Glutamatergic neuron (in vitro differentiated cells): Measurements from ENCODE around the gene CRACR2A. TPM values are rescaled to one million over a fixed set of nuclear protein-coding genes. Genes with fewer than 3 reads are reported as not detected.

Experiments
- DNase-seq: peaks from one replicate; pipeline ENCODE4 v3.0.0; 2022
- H3K27ac Mint-ChIP-seq: one replicate; pipeline ENCODE4 v1.8.0; 2020; ENCODE audit warnings: mild to moderate bottlenecking, mixed read lengths, inconsistent platforms; ENCODE audit not compliant: unreplicated experiment
- H3K27me3 Mint-ChIP-seq: one replicate; pipeline ENCODE4 v1.8.0; 2020; ENCODE audit warnings: mild to moderate bottlenecking, moderate library complexity, mixed read lengths, inconsistent platforms; ENCODE audit not compliant: unreplicated experiment
- H3K36me3 Mint-ChIP-seq: one replicate; pipeline ENCODE4 v1.8.0; 2020; ENCODE audit warnings: mild to moderate bottlenecking, mixed read lengths, inconsistent platforms; ENCODE audit not compliant: unreplicated experiment
- H3K4me1 Mint-ChIP-seq: one replicate; pipeline ENCODE4 v1.8.0; 2020; ENCODE audit warnings: mild to moderate bottlenecking, low read depth, mixed read lengths, inconsistent platforms; ENCODE audit not compliant: unreplicated experiment
- H3K4me3 Mint-ChIP-seq: one replicate; pipeline ENCODE4 v1.8.0; 2020; ENCODE audit warnings: mild to moderate bottlenecking, mixed read lengths, inconsistent platforms; ENCODE audit not compliant: unreplicated experiment
- H3K9me3 Mint-ChIP-seq: one replicate; pipeline ENCODE4 v1.8.0; 2020; ENCODE audit warnings: mild to moderate bottlenecking, moderate library complexity, mixed read lengths, inconsistent platforms; ENCODE audit not compliant: unreplicated experiment
- total RNA-seq: library from RNA; stranded (reverse); fragmentation: NEBNext Ultra II Directional; extraction: Animal tissue kit (Norgen Biotek cat#: 25700); gene quantifications from one replicate; pipeline ENCODE4 v1.2.1, GENCODE V29; 2021; ENCODE audit not compliant: unreplicated experiment
- TF ChIP-seq, protein P1 (sequence below): fragments of 200-600 bp; sonication (generic); IDR thresholded peaks from one replicate; pipeline ENCODE4 v1.5.0; 2021; ENCODE audit not compliant: partially characterized antibody, unreplicated experiment

The CRACR2A gene
- total RNA-seq, 1 donor from 2014 or later: 4.5 TPM

DNA sequence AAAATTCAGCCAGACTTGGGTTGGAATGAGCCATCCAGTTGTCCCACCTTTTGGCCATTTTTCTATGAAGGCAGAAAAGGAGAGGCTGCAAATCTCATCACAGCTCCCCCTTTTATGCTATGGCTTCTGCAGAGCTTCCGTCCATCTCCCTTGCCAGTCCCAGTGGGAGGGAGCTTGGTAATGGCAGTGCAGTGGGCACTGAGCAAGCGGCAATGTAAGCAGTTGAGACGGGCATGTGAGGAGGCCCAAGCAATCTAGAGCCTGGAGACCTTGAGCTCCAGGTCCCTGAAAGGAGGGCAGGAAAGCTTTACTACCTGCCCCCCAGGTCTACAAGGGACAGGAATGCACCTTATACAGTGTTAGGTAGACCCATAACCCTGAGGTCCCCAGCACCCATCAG, 73.1 kb downstream of the CRACR2A start:
- no peak overlapping the region for H3K4me3 Mint-ChIP-seq
- TF ChIP-seq, protein P1, sequence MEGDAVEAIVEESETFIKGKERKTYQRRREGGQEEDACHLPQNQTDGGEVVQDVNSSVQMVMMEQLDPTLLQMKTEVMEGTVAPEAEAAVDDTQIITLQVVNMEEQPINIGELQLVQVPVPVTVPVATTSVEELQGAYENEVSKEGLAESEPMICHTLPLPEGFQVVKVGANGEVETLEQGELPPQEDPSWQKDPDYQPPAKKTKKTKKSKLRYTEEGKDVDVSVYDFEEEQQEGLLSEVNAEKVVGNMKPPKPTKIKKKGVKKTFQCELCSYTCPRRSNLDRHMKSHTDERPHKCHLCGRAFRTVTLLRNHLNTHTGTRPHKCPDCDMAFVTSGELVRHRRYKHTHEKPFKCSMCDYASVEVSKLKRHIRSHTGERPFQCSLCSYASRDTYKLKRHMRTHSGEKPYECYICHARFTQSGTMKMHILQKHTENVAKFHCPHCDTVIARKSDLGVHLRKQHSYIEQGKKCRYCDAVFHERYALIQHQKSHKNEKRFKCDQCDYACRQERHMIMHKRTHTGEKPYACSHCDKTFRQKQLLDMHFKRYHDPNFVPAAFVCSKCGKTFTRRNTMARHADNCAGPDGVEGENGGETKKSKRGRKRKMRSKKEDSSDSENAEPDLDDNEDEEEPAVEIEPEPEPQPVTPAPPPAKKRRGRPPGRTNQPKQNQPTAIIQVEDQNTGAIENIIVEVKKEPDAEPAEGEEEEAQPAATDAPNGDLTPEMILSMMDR: no peak
- no peak for DNase-seq
- H3K9me3 Mint-ChIP-seq: peaks cover 2% of the 10 kb centered on the region
- H3K27ac Mint-ChIP-seq: no peak overlapping the region
- H3K36me3 Mint-ChIP-seq: peaks cover 5% of the 10 kb centered on the region
- H3K4me1 Mint-ChIP-seq: peaks cover 13% of the 10 kb centered on the region
- peaks cover 2% of the 10 kb centered on the region for H3K27me3 Mint-ChIP-seq

DNA sequence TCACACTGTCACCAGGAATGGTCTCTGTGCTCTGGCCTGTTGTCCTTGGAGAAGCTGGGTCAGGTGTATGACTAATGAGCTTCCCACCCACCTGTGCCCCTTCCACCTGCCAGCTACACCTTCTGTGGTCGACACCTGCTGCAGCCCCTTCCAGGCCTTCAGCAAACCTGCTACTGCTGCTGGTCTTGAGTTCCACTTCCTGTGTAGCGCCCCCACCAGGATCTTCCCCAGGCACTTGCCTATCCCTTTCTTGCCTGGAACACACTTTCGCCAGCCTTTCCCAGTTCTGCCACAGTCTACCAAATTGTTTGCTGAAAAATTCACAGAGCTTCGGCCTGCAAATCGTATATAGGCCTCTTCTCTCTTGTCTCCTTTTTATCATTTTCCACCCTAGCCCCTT, 75.3 kb downstream of the CRACR2A start:
- DNase-seq: no peak
- TF ChIP-seq, protein P1: no peak
- Mint-ChIP-seq H3K4me3 (no peak overlapping the region), H3K36me3 (peaks cover 5% of the 10 kb centered on the region), H3K27me3 (peaks cover 2% of the 10 kb centered on the region), H3K4me1 (peaks cover 13% of the 10 kb centered on the region), H3K27ac (no peak overlapping the region), H3K9me3 (peaks cover 2% of the 10 kb centered on the region)

DNA sequence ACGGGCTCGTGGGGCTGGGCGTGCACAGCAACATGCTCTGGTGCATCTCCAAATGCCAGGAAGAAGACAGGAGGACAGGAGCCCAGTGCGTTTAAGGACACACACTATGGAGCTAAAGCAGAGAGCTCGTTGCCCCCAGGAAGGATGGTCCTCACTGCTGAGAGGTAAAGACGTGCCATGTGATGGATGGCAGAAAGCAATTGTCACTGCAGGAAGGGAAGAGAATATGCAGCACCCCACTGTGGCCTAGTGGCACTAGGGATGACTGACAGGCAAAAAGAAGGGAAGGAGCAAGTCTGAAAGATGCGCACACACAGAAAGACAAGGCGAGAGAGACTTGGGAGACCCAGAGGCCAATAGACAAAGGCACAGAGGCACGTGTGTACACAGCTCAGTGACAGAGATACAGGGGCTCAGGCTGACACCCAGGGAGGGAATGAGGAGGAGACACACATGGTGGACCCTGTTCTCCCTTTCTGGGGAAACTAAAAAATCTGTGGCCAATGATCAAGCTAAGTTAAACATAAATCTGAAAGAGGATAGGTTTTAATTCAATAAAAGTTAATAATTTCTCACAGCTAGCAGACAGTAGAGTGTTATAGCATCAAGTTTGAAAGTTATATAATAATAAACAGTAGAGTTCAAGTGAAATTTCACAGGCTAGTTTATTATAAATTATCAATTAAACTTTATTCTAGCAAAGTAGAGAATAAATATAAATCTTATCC, 78.8 kb downstream of the CRACR2A start:
- no peaks in the 10 kb centered on the region for H3K36me3 Mint-ChIP-seq
- H3K4me1 Mint-ChIP-seq: peaks cover 3% of the 10 kb centered on the region
- no peak for DNase-seq
- no peak overlapping the region for H3K27ac Mint-ChIP-seq
- TF ChIP-seq, protein P1: no peak
- H3K4me3 Mint-ChIP-seq: no peak overlapping the region
- peaks cover 2% of the 10 kb centered on the region for H3K9me3 Mint-ChIP-seq
- H3K27me3 Mint-ChIP-seq: peaks cover 3% of the 10 kb centered on the region

DNA sequence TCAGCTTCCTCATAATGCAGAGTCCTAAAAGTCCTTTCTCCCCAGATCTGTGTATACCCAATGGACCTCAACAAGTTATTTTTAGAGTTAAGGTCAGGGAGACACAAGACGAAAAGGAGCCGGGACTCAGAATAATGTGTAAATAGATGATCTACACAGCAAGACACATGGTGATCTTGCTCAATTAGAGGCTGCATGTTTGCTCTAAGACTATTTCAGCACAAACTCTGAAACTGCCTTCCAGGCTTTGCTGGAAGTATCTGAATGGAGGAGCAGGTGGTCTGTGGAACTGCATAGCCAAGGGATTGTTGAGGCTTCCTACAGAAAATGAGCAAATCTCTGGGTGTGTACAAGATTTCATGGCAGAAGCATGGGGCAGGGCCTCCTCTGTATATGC, 80.8 kb downstream of the CRACR2A start:
- H3K27ac Mint-ChIP-seq: no peak overlapping the region
- no peak for DNase-seq
- H3K9me3 Mint-ChIP-seq: peaks cover 3% of the 10 kb centered on the region
- TF ChIP-seq, protein P1: no peak
- no peaks in the 10 kb centered on the region for H3K36me3 Mint-ChIP-seq
- no peak overlapping the region for H3K4me3 Mint-ChIP-seq
- H3K27me3 Mint-ChIP-seq: peaks cover 2% of the 10 kb centered on the region
- H3K4me1 Mint-ChIP-seq: peaks cover 5% of the 10 kb centered on the region

DNA sequence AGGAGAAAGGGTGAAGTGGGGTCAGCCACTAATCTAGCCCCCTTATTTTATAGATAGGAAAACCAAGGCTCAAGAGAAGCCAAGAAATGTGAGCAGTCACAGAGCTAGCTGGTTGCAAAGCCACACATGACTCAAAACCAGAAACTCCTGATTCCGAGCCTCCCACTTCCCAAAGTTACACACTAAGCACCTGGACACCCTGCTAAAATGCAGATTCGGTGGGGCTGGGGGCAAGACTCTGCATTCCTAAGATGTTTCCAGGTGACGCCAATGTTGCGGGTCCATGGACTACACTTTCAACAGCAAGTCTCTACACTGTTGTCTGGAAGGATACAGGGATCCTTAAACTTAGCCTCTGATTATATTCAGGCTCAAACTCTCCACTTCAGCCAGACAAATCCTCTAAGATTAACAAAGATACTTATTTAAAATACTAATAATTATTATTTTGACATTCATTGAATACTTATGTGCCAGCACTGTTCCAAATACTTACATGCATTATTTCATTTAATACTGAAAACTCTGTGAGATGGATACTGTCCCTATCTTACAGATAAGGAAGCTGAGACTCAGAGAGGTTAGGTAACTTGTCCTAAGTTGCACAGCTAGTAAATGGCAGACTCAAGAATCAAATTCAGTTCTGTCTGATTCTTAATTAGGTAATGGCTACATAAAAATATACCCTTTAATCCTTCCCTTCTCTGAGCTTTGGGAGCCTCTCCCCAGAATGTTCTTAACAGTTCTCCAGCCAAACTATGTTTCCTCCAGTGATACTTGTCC, 81.4 kb downstream of the CRACR2A start:
- H3K4me3 Mint-ChIP-seq: no peak overlapping the region
- H3K9me3 Mint-ChIP-seq: peaks cover 3% of the 10 kb centered on the region
- H3K4me1 Mint-ChIP-seq: peaks cover 5% of the 10 kb centered on the region
- no peak overlapping the region for H3K27ac Mint-ChIP-seq
- TF ChIP-seq, protein P1: no peak
- peaks cover 2% of the 10 kb centered on the region for H3K27me3 Mint-ChIP-seq
- no peaks in the 10 kb centered on the region for H3K36me3 Mint-ChIP-seq
- no peak for DNase-seq
